Anterior cingulate cortex (tissue), 58 donors: ENCODE data around the gene ITFG1.

Experiments used
- DNase-seq, 58 donors: peaks; one replicate each; lab custom pipeline; 2025; lab: John Stamatoyannopoulos, UW

The ITFG1 gene

GRCh38 chr16:47431960-47432359 lies 28.9 kb downstream of the ITFG1 start:
- DNase-seq: no peak

GRCh38 chr16:47426806-47427205 lies 34.1 kb downstream of the ITFG1 start:
- peak in 1 of 58 donors; percentile 7 for DNase-seq

GRCh38 chr16:47424846-47425245 lies 36.0 kb downstream of the ITFG1 start:
- no peak for DNase-seq

GRCh38 chr16:47416869-47417268 lies 44.0 kb downstream of the ITFG1 start:
- DNase-seq: no peak

- no peak for DNase-seq
Observed at GRCh38 chr16:47413041-47413440, 47.8 kb downstream of the ITFG1 start.

GRCh38 chr16:47408491-47408890 lies 52.4 kb downstream of the ITFG1 start:
- DNase-seq: no peak

- no peak for DNase-seq
Observed at GRCh38 chr16:47395733-47396498, 64.9 kb downstream of the ITFG1 start.

- DNase-seq: no peak
Observed at GRCh38 chr16:47392081-47392480, 68.8 kb downstream of the ITFG1 start.

DNA sequence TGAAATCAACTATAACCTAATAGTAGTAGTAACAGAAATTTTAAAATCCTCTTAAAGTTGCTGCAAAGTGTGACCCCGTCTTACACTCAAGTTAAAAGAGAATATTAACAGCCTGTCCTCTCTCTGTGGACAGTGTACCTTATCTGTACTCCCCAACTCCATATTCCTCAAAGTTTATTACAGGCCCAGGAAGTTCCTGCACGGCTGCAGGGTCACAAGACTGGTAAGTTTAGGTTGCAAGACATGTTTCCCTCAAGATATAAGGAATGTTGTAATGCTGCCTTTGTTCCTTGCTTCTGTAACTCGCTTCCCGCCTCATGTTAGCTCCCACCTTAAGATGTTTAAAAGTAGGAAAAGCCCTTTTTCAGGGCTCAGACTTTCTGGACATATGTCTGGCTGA lies 72.2 kb downstream of the ITFG1 start:
- no peak for DNase-seq

DNA sequence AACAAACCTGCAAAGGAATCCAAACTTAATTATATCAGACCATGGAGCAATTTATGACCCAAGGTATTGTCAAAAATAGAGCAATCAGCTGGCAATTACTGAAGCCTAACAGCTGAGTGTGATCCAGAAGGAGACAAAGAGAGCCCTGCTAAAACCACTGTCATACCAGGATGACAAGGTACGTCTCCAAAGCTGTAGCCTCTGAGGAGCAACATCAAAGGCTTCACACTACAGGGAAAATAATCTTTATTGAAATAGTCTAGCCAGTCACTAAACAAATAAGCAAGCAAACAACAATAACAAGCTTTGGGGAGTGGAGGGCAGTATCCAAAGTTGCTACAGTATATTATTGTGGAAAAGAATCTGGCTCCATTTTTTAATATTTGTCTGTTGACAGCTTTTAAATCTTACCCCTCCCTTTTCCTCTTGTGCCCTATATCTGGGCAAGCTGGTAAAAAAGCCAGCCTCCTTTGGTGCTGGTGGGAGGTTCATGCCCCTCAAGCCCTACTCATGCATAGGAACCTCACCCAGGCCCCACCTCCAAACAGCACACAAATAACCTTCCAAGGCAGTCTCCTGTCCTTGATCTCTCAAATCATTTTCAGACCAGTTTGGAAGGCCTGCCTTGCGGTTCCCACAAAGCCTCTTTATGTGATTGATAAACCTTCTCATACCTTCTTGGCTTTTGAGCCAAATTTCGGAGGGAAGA lies 73.7 kb downstream of the ITFG1 start:
- no peak for DNase-seq

DNA sequence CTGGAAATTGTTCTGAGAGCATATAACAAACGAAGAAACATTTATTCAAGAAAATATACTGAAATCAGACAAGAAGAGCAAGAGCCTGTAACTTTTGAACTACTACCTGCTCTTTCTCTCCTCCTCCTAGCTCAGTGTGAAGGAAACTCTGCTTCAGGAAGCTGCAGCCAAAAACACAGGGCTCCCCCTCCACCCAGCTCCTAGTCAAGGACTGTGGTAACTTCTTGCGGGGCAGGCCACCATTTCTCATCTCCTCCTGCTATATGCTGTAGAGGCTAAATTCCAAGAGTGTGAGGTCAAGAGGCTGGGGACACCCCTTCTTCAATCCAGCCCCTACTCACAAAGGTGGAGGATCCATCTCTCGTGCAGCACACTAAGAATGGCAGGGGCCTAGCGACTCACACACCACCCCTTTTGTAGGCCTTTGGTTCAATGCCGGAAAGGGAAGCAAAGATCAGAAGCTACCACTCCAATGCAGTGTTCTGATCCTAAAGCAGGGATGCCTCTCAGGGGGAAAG lies 74.6 kb downstream of the ITFG1 start:
- DNase-seq: no peak

DNA sequence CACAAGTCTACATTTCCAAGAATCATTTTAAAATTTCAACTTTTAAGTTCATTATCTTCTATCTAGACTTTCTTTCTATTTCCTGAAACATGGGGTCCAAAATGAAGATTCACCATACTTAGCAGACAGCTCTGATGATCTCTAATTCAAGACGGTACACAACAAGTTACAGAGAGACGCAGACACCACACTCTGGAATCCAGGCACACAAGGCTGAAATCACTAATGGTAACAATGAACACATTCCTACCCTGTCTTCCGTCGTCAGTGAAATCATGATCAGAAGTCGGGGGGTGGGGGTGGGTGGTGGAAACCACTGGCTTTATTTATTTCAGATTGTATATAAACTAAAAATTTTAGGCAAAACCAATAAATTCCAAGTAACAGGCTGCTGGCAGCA lies 78.5 kb downstream of the ITFG1 start:
- DNase-seq: no peak

- no peak for DNase-seq
Observed at GRCh38 chr16:47377154-47377553, 83.7 kb downstream of the ITFG1 start.

- DNase-seq: no peak
Observed at GRCh38 chr16:47375423-47375822, 85.4 kb downstream of the ITFG1 start.

GRCh38 chr16:47374629-47375028 lies 86.2 kb downstream of the ITFG1 start:
- DNase-seq: no peak

- peak in 2 of 58 donors; percentile 4 to 44 for DNase-seq
Observed at GRCh38 chr16:47371271-47372014, 89.4 kb downstream of the ITFG1 start.

DNA sequence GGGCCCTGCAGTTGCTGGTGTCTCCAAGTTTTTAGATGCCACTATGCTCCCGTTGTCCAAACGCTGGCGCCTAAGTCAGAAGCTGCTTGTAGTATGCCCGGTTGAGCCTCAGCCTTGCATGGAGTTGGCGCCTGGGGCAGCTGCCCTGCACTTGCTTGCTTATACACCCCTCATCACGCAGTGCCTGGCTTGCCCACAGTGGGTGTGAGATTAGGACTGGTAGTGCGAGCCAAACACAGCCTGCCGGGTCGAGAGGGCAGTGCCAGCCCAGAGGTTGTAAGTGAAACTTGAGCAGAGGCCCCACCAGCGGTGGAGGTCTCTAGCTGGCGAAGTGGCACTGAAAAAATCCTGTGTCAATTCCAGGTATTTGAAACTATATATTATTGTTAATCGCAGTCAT lies 90.3 kb downstream of the ITFG1 start:
- no peak for DNase-seq

GRCh38 chr16:47366228-47366627 lies 94.6 kb downstream of the ITFG1 start:
- no peak for DNase-seq

DNA sequence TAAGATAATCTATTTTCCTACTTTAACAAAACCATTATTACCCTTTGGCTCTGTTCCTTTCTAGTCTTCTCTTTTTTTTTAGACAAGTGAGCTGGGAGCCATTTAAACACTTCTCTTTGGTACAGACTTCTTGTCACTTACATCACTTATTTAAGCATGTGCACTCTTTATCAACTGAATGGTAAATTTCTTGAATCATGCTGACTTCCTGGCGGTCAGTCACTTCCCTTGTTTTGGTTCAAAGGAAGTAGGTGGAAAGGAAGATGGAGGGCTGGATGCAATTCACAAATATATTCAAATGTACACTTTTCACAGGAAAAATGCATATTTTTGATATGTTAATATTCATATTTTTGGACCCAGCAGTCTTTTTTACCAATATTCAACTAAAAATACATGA lies 97.1 kb downstream of the ITFG1 start:
- DNase-seq: no peak

DNA sequence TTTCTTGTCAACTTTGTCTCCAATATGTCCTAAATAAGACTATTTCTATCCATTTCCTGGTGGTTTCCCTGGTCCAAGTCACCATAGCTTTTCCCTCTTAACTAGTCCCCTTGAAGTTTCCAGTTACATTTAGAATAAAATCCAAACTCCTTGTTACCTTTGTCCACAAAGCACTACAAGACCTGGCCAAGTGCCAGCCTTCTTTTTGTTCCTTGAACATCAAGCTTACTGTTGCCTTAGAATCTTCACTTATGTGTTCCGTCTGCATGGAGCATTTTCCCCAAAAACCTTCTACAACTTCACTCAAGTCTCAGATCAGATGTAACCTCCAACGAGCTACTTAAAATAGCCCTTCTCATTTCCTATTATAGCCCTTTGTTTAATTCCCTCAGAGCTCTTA lies 101.4 kb downstream of the ITFG1 start:
- no peak for DNase-seq

GRCh38 chr16:47358816-47359215 lies 102.0 kb downstream of the ITFG1 start:
- no peak for DNase-seq
